Endothelial cell of umbilical vein (primary cell): ENCODE measurements around the gene CKB. TPM values are rescaled to one million over a fixed set of nuclear protein-coding genes. Genes with fewer than 3 reads are reported as not detected.

Source experiments
- BruUV-seq: library from RNA; stranded (reverse); fragments of 400-500 nt; replicated peaks from 2 replicates; lab custom pipeline; 2021; lab: Mats Ljungman, UMichigan
- CTCF ChIA-PET: fragments of 300-600, 350-600 bp; sonication (Branson Sonifier 250); formaldehyde crosslinking; loops from one replicate; lab custom pipeline; 2021; ENCODE audit warnings: antibody characterized with exemption, inconsistent platforms; lab: Charles Lee
- POLR2A ChIA-PET: fragments of 300-600, 350-600 bp; sonication (Branson Sonifier 250); formaldehyde crosslinking; loops from one replicate; lab custom pipeline; 2021; ENCODE audit warnings: antibody characterized with exemption, inconsistent platforms; lab: Charles Lee
- DNase-seq: peaks from one replicate; pipeline ENCODE4 v3.0.0-alpha.2; 2011; ENCODE audit warnings: low read depth, low spot score
- FAIRE-seq: peaks from 2 replicates; lab custom pipeline; 2011; peaks lifted over from hg19 to GRCh38; lab: Jason Lieb, UNC
- H2AFZ ChIP-seq: 2 replicates; pipeline ENCODE4 v1.6.0; 2012; ENCODE audit warnings: low read depth, low read length, control low read depth, inconsistent platforms
- H3K27ac ChIP-seq: 2 replicates; pipeline ENCODE4 v1.5.1; 2011; ENCODE audit warnings: low read depth, mild to moderate bottlenecking, control low read depth, low read length, moderate library complexity; ENCODE audit not compliant: insufficient read depth
- H3K27me3 ChIP-seq, 2 experiments: 2 replicates each; pipeline versions ENCODE4 v1.6.0 to v1.6.1; 2011; ENCODE audit warnings: low read length in 2 of 2, mixed read lengths in 1 of 2; ENCODE audit not compliant: control insufficient read depth in 2 of 2, insufficient read depth in 2 of 2
- H3K36me3 ChIP-seq, 2 experiments: 2 replicates in 1 of 2; 3 replicates in 1 of 2; pipeline ENCODE4 v1.5.1; 2011; ENCODE audit warnings: low read length in 2 of 2, mild to moderate bottlenecking in 1 of 2, moderate library complexity in 1 of 2; ENCODE audit not compliant: control insufficient read depth in 2 of 2, insufficient read depth in 2 of 2; ENCODE audit errors: extremely low read depth in 1 of 2
- H3K4me1 ChIP-seq: 3 replicates; pipeline ENCODE4 v1.5.1; 2011; ENCODE audit warnings: mild to moderate bottlenecking, low read length; ENCODE audit not compliant: control insufficient read depth, insufficient read depth; ENCODE audit errors: extremely low read depth
- H3K4me2 ChIP-seq: 2 replicates; pipeline ENCODE4 v1.6.1; 2011; ENCODE audit warnings: low read length, control low read depth, mixed read lengths; ENCODE audit not compliant: insufficient read depth
- H3K4me3 ChIP-seq, 3 experiments: fragments of 200-600 bp in 1 of 3; sonication (generic), shearing (Covaris generic) in 1 of 3; replicated peaks in 1 of 3; 2 replicates each; pipeline ENCODE4 v1.5.1; 2011 to 2016; ENCODE audit warnings: control low read depth in 3 of 3, low read length in 3 of 3, mild to moderate bottlenecking in 2 of 3, inconsistent platforms in 1 of 3, low read depth in 1 of 3, moderate library complexity in 1 of 3; ENCODE audit not compliant: insufficient read depth in 1 of 3
- H3K79me2 ChIP-seq: 2 replicates; pipeline ENCODE4 v1.6.0; 2012; ENCODE audit warnings: low read length, inconsistent platforms; ENCODE audit not compliant: control insufficient read depth, insufficient read depth
- H3K9ac ChIP-seq: replicated peaks from 2 replicates; pipeline ENCODE3; 2011; ENCODE audit warnings: low read length, control low read depth; ENCODE audit not compliant: insufficient read depth; ENCODE audit errors: extremely low read depth
- H3K9me1 ChIP-seq: replicated peaks from 3 replicates; pipeline ENCODE4 v1.6.0; 2011; ENCODE audit warnings: mild to moderate bottlenecking, low read length; ENCODE audit not compliant: control insufficient read depth, insufficient read depth; ENCODE audit errors: extremely low read depth
- H3K9me3 ChIP-seq: replicated peaks from 2 replicates; pipeline ENCODE4 v1.5.1; 2012; ENCODE audit warnings: low read length, inconsistent platforms; ENCODE audit not compliant: control insufficient read depth, insufficient read depth
- H4K20me1 ChIP-seq: replicated peaks from 2 replicates; pipeline ENCODE3; 2011; ENCODE audit warnings: mild to moderate bottlenecking, low read length; ENCODE audit not compliant: control insufficient read depth, insufficient read depth; ENCODE audit errors: extremely low read depth
- EZH2 ChIP-seq: IDR thresholded peaks from 2 replicates; pipeline ENCODE4 v1.6.1; 2012; ENCODE audit warnings: borderline replicate concordance, low read depth, mild to moderate bottlenecking, moderate library complexity, low read length, inconsistent platforms; ENCODE audit not compliant: severe bottlenecking
- FOS ChIP-seq: IDR thresholded peaks from 2 replicates; pipeline ENCODE4 v1.6.1; 2011; ENCODE audit warnings: mild to moderate bottlenecking, low read length, moderate library complexity, borderline replicate concordance; ENCODE audit not compliant: insufficient read depth
- GATA2 ChIP-seq: IDR thresholded peaks from 2 replicates; pipeline ENCODE4 v1.7.0; 2011; ENCODE audit warnings: low read depth, mild to moderate bottlenecking, moderate library complexity, mixed read lengths, low read length; ENCODE audit not compliant: insufficient read length, insufficient read depth
- JUN ChIP-seq: IDR thresholded peaks from 2 replicates; pipeline ENCODE4 v1.6.1; 2011; ENCODE audit warnings: borderline replicate concordance, low read depth; ENCODE audit not compliant: insufficient read length, insufficient read depth
- MYC ChIP-seq: IDR thresholded peaks from one replicate; pipeline ENCODE4 v1.6.1; 2011; ENCODE audit warnings: mild to moderate bottlenecking, low read depth, low read length
- POLR2A ChIP-seq: IDR thresholded peaks from 2 replicates; pipeline ENCODE4 v1.6.1; 2012; ENCODE audit warnings: low read depth, mild to moderate bottlenecking, control low read depth, low read length
- POLR2AphosphoS5 ChIP-seq: IDR thresholded peaks from 2 replicates; pipeline ENCODE4 v1.6.1; 2012; ENCODE audit warnings: low read depth, mild to moderate bottlenecking, control low read depth, low read length, moderate library complexity; ENCODE audit not compliant: insufficient read depth
- dilution Hi-C: fragments of 300-500 bp; cut with MboI; formaldehyde crosslinking; loops from one replicate; pipeline ENCODE4 v1.15.0; 2019; ENCODE audit warnings: low sequenced_read_pairs; ENCODE audit not compliant: extremely low pct_ligation_motif_present
- intact Hi-C: fragments of 100-400 bp; cut with micrococcal nuclease; formaldehyde crosslinking; loops from one replicate; pipeline ENCODE4 v1.10.0; 2022
- polyA plus RNA-seq, 4 experiments: library from polyadenylated mRNA; depleted of rRNA in 3 of 4; stranded (reverse) in 3 of 4; unstranded in 1 of 4; fragments of >200 nt; gene quantifications; 2 replicates each; pipeline versions ENCODE4 v1.2.1 to v1.2.3, GENCODE V29; 2011 to 2012; ENCODE audit warnings: missing spikeins in 1 of 4
- total RNA-seq: library from RNA; stranded (reverse); gene quantifications from 2 replicates; pipeline ENCODE4 v1.2.3, GENCODE V29; 2021
- TF ChIP-seq, protein P1 (sequence below): IDR thresholded peaks from 2 replicates; pipeline ENCODE4 v1.6.1; 2011; ENCODE audit not compliant: insufficient read depth, insufficient read length
- TF ChIP-seq, protein P2 (sequence below), 2 donors: IDR thresholded peaks; 1 replicate in 1 of 2; 2 replicates in 1 of 2; pipeline ENCODE4 v1.5.1; 2011; ENCODE audit warnings: low read length in 2 of 2, mild to moderate bottlenecking in 2 of 2, moderate library complexity in 2 of 2, control low read depth in 1 of 2, inconsistent platforms in 1 of 2, low read depth in 1 of 2; ENCODE audit not compliant: insufficient read depth in 1 of 2; ENCODE audit errors: extremely low read depth in 1 of 2

Gene CKB
- total and polyA plus RNA-seq, 2 donors (not counting 3 experiments of a cell fraction or from before 2014, with no cell fraction given), result 4.0 to 6.9 TPM

DNA sequence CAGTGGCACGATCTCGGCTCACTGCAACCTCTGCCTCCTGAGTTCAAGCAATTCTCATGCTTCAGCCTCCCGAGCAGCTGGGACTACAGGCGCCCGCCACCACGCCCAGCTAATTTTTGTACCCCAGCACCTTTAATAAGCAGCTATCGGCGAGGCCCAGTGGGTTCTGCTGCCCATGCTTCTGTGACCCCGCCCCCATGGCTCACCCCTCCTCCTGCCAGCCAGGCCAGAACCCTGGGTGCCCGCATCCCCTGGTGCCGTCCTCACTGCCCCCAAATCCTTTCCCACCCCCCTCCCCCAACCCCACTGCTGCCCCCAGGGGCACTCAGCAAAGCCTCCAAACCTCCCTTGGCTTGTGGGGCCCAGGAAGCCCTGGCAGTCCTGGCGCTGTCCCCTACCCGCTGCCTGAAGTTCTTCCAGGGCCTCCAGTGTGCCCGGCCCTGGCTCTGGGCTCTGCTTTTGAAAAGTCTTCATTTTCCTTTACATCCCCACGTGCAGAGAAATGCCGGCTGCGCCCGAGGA lies 25.4 kb upstream of the CKB start:
- H3K9ac ChIP-seq, result no peak overlapping the region
- H3K27me3 ChIP-seq, result no peaks in the 10 kb centered on the region
- no peaks in the 10 kb centered on the region for H3K9me3 ChIP-seq
- H4K20me1 ChIP-seq, result no peaks in the 10 kb centered on the region
- no peak overlapping the region for H2AFZ ChIP-seq
- ChIA-PET CTCF (interaction anchor here (1.1 to 14.4 kb wide), 7 partner anchors 11 to 48 kb away, joined by 3 to 209 read pairs (median 9); partner anchors contain the start of gene CKB), POLR2A (interaction anchor here (0.8 kb wide), 1 partner anchor 29 kb away, joined by 3 read pairs; no protein-coding TSS in a partner anchor)
- dilution Hi-C loops, result no loop called here
- H3K4me3 ChIP-seq, result no peak overlapping the region
- TF ChIP-seq MYC (no peak), JUN (no peak), GATA2 (no peak), POLR2A (no peak), FOS (no peak), EZH2 (no peak), POLR2AphosphoS5 (no peak)
- TF ChIP-seq, protein P1, sequence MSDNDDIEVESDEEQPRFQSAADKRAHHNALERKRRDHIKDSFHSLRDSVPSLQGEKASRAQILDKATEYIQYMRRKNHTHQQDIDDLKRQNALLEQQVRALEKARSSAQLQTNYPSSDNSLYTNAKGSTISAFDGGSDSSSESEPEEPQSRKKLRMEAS, result no peak
- TF ChIP-seq, protein P2, sequence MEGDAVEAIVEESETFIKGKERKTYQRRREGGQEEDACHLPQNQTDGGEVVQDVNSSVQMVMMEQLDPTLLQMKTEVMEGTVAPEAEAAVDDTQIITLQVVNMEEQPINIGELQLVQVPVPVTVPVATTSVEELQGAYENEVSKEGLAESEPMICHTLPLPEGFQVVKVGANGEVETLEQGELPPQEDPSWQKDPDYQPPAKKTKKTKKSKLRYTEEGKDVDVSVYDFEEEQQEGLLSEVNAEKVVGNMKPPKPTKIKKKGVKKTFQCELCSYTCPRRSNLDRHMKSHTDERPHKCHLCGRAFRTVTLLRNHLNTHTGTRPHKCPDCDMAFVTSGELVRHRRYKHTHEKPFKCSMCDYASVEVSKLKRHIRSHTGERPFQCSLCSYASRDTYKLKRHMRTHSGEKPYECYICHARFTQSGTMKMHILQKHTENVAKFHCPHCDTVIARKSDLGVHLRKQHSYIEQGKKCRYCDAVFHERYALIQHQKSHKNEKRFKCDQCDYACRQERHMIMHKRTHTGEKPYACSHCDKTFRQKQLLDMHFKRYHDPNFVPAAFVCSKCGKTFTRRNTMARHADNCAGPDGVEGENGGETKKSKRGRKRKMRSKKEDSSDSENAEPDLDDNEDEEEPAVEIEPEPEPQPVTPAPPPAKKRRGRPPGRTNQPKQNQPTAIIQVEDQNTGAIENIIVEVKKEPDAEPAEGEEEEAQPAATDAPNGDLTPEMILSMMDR (IDR thresholded peaks at IDR 0.05; ENCODE audit: extremely low read depth in 1 of 2, insufficient read depth in 1 of 2, low read depth in 1 of 2, low read length in 2 of 2), result no peak
- no peak overlapping the region for H3K27ac ChIP-seq
- H3K4me1 ChIP-seq, result no peaks in the 10 kb centered on the region
- no peaks in the 10 kb centered on the region for H3K79me2 ChIP-seq
- intact Hi-C loops, result no loop called here
- no peak for FAIRE-seq
- no peak for DNase-seq
- no peak overlapping the region for H3K4me2 ChIP-seq
- BruUV-seq, result no TSS peak
- H3K36me3 ChIP-seq, result no peaks in the 10 kb centered on the region
- no peaks in the 10 kb centered on the region for H3K9me1 ChIP-seq
